ENCODE data around the gene DRD1.
"Not testable (repeated sequence)": the region's sequence is repeated elsewhere in the genome, so short reads cannot be mapped to it uniquely, and the experiment has no call there.

The DRD1 gene

DNA sequence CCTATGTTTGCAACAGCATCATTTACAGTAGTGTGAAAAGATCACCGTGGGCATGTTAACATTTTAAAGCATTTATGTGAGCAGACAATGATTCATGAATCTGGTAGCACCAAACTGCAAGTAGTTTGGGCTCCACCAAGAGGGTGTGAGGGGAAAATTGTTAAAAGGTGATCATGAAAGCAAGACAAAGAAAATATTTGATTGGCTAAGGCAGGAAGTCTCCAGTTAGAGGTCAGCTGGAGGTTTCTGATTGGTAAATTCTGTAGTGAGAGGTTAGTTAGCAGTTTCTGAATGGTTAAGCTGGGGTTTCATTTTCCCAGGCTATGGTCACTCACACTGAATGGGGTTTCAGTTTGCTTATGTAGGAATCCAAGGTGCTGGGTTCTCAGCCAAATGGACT lies 13.5 kb upstream of the DRD1 start (continued):
- TF ChIP-seq, protein P1, sequence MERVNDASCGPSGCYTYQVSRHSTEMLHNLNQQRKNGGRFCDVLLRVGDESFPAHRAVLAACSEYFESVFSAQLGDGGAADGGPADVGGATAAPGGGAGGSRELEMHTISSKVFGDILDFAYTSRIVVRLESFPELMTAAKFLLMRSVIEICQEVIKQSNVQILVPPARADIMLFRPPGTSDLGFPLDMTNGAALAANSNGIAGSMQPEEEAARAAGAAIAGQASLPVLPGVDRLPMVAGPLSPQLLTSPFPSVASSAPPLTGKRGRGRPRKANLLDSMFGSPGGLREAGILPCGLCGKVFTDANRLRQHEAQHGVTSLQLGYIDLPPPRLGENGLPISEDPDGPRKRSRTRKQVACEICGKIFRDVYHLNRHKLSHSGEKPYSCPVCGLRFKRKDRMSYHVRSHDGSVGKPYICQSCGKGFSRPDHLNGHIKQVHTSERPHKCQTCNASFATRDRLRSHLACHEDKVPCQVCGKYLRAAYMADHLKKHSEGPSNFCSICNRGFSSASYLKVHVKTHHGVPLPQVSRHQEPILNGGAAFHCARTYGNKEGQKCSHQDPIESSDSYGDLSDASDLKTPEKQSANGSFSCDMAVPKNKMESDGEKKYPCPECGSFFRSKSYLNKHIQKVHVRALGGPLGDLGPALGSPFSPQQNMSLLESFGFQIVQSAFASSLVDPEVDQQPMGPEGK (CRISPR knock-in tag; IDR thresholded peaks at IDR 0.05; ENCODE audit: borderline replicate concordance) = no peak

DNA sequence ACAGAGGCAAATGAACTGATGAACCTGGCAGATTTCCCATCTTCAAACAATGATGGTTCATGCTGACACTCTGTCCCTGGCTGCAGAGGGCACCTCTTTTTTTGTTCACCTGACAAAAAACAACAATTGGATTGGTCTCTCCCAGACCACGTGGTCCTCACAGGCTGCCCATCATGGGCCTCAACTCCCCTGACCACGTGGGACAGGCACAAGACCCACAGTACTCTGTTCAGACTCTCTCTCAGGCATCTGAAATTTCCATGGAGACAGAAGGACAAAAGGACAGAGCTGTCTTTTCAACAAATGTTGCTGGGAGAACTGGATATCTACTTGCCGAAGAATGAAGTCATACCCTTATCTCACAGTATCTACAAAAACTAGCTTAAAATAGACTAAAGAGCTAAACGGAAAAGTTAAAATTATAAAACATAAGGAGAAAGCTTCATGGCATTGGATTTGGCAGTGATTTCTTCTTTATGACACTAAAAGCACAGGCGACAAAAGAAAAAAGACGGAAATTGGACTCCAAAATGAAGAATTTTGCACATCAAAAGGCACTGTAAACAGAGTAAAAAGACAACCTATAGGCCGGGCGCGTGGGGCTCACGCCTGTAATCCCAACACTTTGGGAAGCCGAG lies 12.2 kb upstream of the DRD1 start:
- ATAC-seq = no peak
- TF ChIP-seq ESRRG (CRISPR knock-in tag; IDR thresholded peaks at IDR 0.05) (no peak), CSDC2 (CRISPR knock-in tag; IDR thresholded peaks at IDR 0.05) (no peak), ZNF8 (CRISPR knock-in tag; IDR thresholded peaks at IDR 0.05) (no peak), ZNF565 (CRISPR knock-in tag; conservative IDR thresholded peaks at IDR 0.05; ENCODE audit: low read depth) (no peak), ZNF70 (CRISPR knock-in tag; IDR thresholded peaks at IDR 0.05) (no peak), ARNTL (CRISPR knock-in tag; IDR thresholded peaks at IDR 0.05; ENCODE audit: borderline replicate concordance, low read depth) (no peak), TCF4 (CRISPR knock-in tag; IDR thresholded peaks at IDR 0.05; ENCODE audit: borderline replicate concordance) (no peak), OSR1 (CRISPR knock-in tag; IDR thresholded peaks at IDR 0.05) (no peak), PPARA (CRISPR knock-in tag; IDR thresholded peaks at IDR 0.05; ENCODE audit: borderline replicate concordance) (no peak), BACH2 (CRISPR knock-in tag; IDR thresholded peaks at IDR 0.05; ENCODE audit: borderline replicate concordance) (no peak), SNAI2 (CRISPR knock-in tag; IDR thresholded peaks at IDR 0.05) (no peak)
- TF ChIP-seq, protein P2, sequence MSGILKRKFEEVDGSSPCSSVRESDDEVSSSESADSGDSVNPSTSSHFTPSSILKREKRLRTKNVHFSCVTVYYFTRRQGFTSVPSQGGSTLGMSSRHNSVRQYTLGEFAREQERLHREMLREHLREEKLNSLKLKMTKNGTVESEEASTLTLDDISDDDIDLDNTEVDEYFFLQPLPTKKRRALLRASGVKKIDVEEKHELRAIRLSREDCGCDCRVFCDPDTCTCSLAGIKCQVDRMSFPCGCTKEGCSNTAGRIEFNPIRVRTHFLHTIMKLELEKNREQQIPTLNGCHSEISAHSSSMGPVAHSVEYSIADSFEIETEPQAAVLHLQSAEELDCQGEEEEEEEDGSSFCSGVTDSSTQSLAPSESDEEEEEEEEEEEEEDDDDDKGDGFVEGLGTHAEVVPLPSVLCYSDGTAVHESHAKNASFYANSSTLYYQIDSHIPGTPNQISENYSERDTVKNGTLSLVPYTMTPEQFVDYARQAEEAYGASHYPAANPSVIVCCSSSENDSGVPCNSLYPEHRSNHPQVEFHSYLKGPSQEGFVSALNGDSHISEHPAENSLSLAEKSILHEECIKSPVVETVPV (CRISPR knock-in tag; IDR thresholded peaks at IDR 0.05) = no peak
- TF ChIP-seq, protein P3, sequence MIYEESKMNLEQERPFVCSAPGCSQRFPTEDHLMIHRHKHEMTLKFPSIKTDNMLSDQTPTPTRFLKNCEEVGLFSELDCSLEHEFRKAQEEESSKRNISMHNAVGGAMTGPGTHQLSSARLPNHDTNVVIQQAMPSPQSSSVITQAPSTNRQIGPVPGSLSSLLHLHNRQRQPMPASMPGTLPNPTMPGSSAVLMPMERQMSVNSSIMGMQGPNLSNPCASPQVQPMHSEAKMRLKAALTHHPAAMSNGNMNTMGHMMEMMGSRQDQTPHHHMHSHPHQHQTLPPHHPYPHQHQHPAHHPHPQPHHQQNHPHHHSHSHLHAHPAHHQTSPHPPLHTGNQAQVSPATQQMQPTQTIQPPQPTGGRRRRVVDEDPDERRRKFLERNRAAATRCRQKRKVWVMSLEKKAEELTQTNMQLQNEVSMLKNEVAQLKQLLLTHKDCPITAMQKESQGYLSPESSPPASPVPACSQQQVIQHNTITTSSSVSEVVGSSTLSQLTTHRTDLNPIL (CRISPR knock-in tag; IDR thresholded peaks at IDR 0.05; ENCODE audit: low read depth) = no peak
- TF ChIP-seq, protein P1 (CRISPR knock-in tag; IDR thresholded peaks at IDR 0.05; ENCODE audit: borderline replicate concordance) = no peak

DNA sequence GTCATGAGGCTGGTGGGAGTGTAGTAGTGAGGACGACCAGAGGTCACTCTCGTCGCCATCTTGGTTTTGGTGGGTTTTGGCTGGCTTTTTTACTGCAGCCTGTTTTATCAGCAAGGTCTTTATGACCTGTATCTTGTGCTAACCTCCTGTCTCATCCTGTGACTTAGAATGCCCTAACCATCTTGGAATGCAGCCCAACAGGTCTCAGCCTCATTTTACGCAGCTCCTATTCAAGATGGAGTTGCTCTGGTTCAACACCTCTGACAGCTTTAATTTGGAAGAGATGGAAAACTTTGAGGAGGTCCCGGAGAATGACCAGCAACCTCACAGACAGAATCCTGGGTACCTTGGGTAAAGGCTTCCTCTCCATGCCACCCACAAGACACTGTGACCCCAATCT lies 10.4 kb upstream of the DRD1 start:
- ATAC-seq = not testable (repeated sequence)

DNA sequence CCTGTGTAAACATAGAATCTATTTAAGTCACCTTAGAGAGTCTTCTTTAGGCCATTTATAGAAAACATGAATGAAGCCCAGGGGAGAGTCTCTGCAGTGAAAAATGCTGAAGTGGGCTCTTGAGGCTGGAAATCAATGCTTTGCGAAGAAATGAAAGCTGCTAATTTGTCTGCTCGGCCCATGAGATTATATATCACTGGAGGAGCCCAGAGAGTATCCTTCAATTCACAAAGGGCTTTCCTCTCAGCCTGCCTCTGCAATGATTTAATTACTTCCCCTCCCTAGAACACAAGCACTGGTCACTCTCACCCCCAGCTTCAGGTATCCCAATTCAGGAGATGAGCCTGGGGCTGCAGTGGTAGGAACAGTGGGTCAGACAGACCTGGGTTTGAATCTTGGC lies 8.2 kb upstream of the DRD1 start:
- TF ChIP-seq PPARA (CRISPR knock-in tag; IDR thresholded peaks at IDR 0.05; ENCODE audit: borderline replicate concordance) (no peak), CSDC2 (CRISPR knock-in tag; IDR thresholded peaks at IDR 0.05) (no peak), ISL1 (CRISPR knock-in tag; IDR thresholded peaks at IDR 0.05) (no peak), ESRRG (CRISPR knock-in tag; IDR thresholded peaks at IDR 0.05) (no peak), ZNF70 (CRISPR knock-in tag; IDR thresholded peaks at IDR 0.05) (no peak), TOX (CRISPR knock-in tag; IDR thresholded peaks at IDR 0.05; ENCODE audit: borderline replicate concordance) (no peak), TCF4 (CRISPR knock-in tag; IDR thresholded peaks at IDR 0.05; ENCODE audit: borderline replicate concordance) (no peak), ZNF565 (CRISPR knock-in tag; conservative IDR thresholded peaks at IDR 0.05; ENCODE audit: low read depth) (no peak), ZNF8 (CRISPR knock-in tag; IDR thresholded peaks at IDR 0.05) (no peak), BACH2 (CRISPR knock-in tag; IDR thresholded peaks at IDR 0.05; ENCODE audit: borderline replicate concordance) (no peak), ARNTL (CRISPR knock-in tag; IDR thresholded peaks at IDR 0.05; ENCODE audit: borderline replicate concordance, low read depth) (no peak), ZFP3 (CRISPR knock-in tag; IDR thresholded peaks at IDR 0.05) (no peak), OSR1 (CRISPR knock-in tag; IDR thresholded peaks at IDR 0.05) (no peak), ZC3H10 (CRISPR knock-in tag; IDR thresholded peaks at IDR 0.05) (no peak)
- TF ChIP-seq, protein P1 (CRISPR knock-in tag; IDR thresholded peaks at IDR 0.05; ENCODE audit: borderline replicate concordance) = no peak
- ATAC-seq = no peak
